Lung (tissue), 12 donors: ENCODE results near the gene C22orf31. TPM values are rescaled to one million over a fixed set of nuclear protein-coding genes. Genes with fewer than 3 reads are reported as not detected.
A peak's percentile ranks its signal among the peaks of the same experiment; 100 is the strongest.
"Not testable (repeated sequence)": the region's sequence is repeated elsewhere in the genome, so short reads cannot be mapped to it uniquely, and the experiment has no call there.

Experiments
- ATAC-seq: fragments of 200-7000 bp; cut with Tn5 transposase; one replicate; pipeline ENCODE4 v1.9.1; 2020; ENCODE audit warnings: moderate number of reproducible peaks; ENCODE audit not compliant: insufficient read depth, low FRiP score
- DNase-seq, 3 donors: peaks; one replicate each; pipeline ENCODE4 v3.0.0-alpha.2; 2013 to 2017
- H3K27ac ChIP-seq, 2 donors: one replicate each; pipeline ENCODE4 v1.5.1; 2013; ENCODE audit warnings: mild to moderate bottlenecking in 2 of 2, moderate library complexity in 2 of 2, control low read depth in 1 of 2, inconsistent platforms in 1 of 2, low read depth in 1 of 2, low read length in 1 of 2
- H3K27me3 ChIP-seq, 3 donors: one replicate each; pipeline ENCODE4 v1.5.1; 2013; ENCODE audit warnings: low read length in 2 of 3; ENCODE audit not compliant: control insufficient read depth in 3 of 3, insufficient read depth in 3 of 3
- H3K36me3 ChIP-seq, 4 donors: one replicate each; pipeline ENCODE4 v1.5.1; 2013; ENCODE audit warnings: low read length in 4 of 4, mild to moderate bottlenecking in 1 of 4, moderate library complexity in 1 of 4; ENCODE audit not compliant: control insufficient read depth in 4 of 4, insufficient read depth in 4 of 4
- H3K4me1 ChIP-seq, 5 donors: one replicate each; pipeline ENCODE4 v1.5.1; 2013; ENCODE audit warnings: low read length in 5 of 5, mild to moderate bottlenecking in 2 of 5, moderate library complexity in 1 of 5; ENCODE audit not compliant: control insufficient read depth in 5 of 5, insufficient read depth in 5 of 5
- H3K4me3 ChIP-seq: one replicate; pipeline ENCODE4 v1.5.1; 2013; ENCODE audit warnings: mild to moderate bottlenecking, control low read depth, moderate library complexity
- H3K9ac ChIP-seq, 2 donors: one replicate each; pipeline ENCODE4 v1.5.1; 2013; ENCODE audit warnings: low read length in 2 of 2, control low read depth in 1 of 2; ENCODE audit not compliant: insufficient read depth in 1 of 2
- H3K9me3 ChIP-seq, 4 donors: one replicate each; pipeline ENCODE4 v1.5.1; 2013; ENCODE audit warnings: low read length in 3 of 4, mild to moderate bottlenecking in 1 of 4, moderate library complexity in 1 of 4; ENCODE audit not compliant: control insufficient read depth in 4 of 4, insufficient read depth in 3 of 4
- CTCF ChIP-seq: IDR thresholded peaks from 2 replicates; pipeline ENCODE4 v1.5.1; 2012; ENCODE audit warnings: mild to moderate bottlenecking; ENCODE audit errors: control extremely low read depth, extremely low read depth
- WGBS, 2 donors: extraction: QIAGEN DNeasy Blood & Tissue Kit; methylation state at CpG; one replicate each; pipeline ENCODE4 v1.1.7; 2013; 5-methylcytosine and 5-hydroxymethylcytosine counted together
- polyA plus RNA-seq, 2 donors: library from polyadenylated mRNA; stranded (reverse); fragments of 200-250 nt; gene quantifications; one replicate each; pipeline ENCODE4 v1.2.1, GENCODE V29; 2013
- total RNA-seq, 2 donors: library from RNA; depleted of rRNA in 1 of 2; stranded (reverse); fragments of >200 nt in 1 of 2; gene quantifications; one replicate each; pipeline ENCODE4 v1.2.1, GENCODE V29; 2014 to 2021
- donor health status: control.
- donor health status: control.
- donor health status: Bipolar disorder and iron deficiency.
- donor health status: healthy.
- donor health status: DM: yes; HTN: yes; CAD: no.

The C22orf31 gene
- total and polyA plus RNA-seq, 4 donors: 0.07 to 0.30 TPM; not detected in 2

- Histone ChIP-seq H3K4me3 (no peak overlapping the region), H3K9me3 (no peaks in the 10 kb centered on the region), H3K9ac (peak overlapping the region in 1 of 2 donors; percentile 34), H3K27ac (peak overlapping the region in 1 of 2 donors; percentile 39), H3K36me3 (peaks cover 0 to 13% (median 5%) of the 10 kb centered on the region in 4 donors), H3K4me1 (peaks cover 0 to 21% (median 7%) of the 10 kb centered on the region in 5 donors), H3K27me3 (no peaks in the 10 kb centered on the region)
- DNase-seq (peak in 2 of 3 donors; percentile 53 to 83), ATAC-seq (no peak)
- no peak for TF ChIP-seq CTCF
- 9 to 13% methylated on average over 2 of the region's 2 CpGs for WGBS, 2 donors
Observed at GRCh38 chr22:29041408-29041807, 20.2 kb downstream of the C22orf31 start.

GRCh38 chr22:29040385-29041275 is 21.0 kb downstream of the C22orf31 start:
- Histone ChIP-seq H3K4me1 (peaks cover 0 to 21% (median 7%) of the 10 kb centered on the region in 5 donors), H3K27me3 (no peaks in the 10 kb centered on the region), H3K27ac (peak overlapping the region in 1 of 2 donors; percentile 39), H3K36me3 (peaks cover 0 to 8% (median 2%) of the 10 kb centered on the region in 4 donors), H3K9ac (peak overlapping the region in 1 of 2 donors; percentile 34), H3K9me3 (no peaks in the 10 kb centered on the region), H3K4me3 (no peak overlapping the region)
- DNase-seq: peak; percentile 83 to 94 (median 90)
- 32 to 40% methylated on average over 9 of the region's 9 CpGs for WGBS, 2 donors
- TF ChIP-seq CTCF: peak; percentile 96
- peak; percentile 63 for ATAC-seq

GRCh38 chr22:29039684-29040083 is 21.9 kb downstream of the C22orf31 start:
- not testable (repeated sequence) for H3K9me3 ChIP-seq, DNase-seq, H3K27me3 ChIP-seq, H3K36me3 ChIP-seq, H3K27ac ChIP-seq, ATAC-seq, H3K9ac ChIP-seq, H3K4me3 ChIP-seq
- WGBS, 2 donors: 90 to 94% methylated on average over 4 of the region's 4 CpGs
- peaks cover 0 to 21% (median 7%) of the 10 kb centered on the region in 5 donors for H3K4me1 ChIP-seq

- H3K4me3 ChIP-seq: no peak overlapping the region
- no peak overlapping the region for H3K27ac ChIP-seq
- no peak overlapping the region for H3K9ac ChIP-seq
- H3K4me1 ChIP-seq: peaks cover 0 to 21% (median 7%) of the 10 kb centered on the region in 5 donors
- TF ChIP-seq CTCF: no peak
- no peaks in the 10 kb centered on the region for H3K9me3 ChIP-seq
- ATAC-seq (no peak), DNase-seq (no peak)
- peaks cover 0 to 3% (median 0%) of the 10 kb centered on the region in 4 donors for H3K36me3 ChIP-seq
- 81 to 90% methylated on average over 9 of the region's 9 CpGs for WGBS, 2 donors
- no peaks in the 10 kb centered on the region for H3K27me3 ChIP-seq
Observed at GRCh38 chr22:29039148-29039547, 22.5 kb downstream of the C22orf31 start.
